GM08714 (cell line): ENCODE results near the gene NOL8.

ENCODE experiments used
- H3K4me3 ChIP-seq: fragments of 200-500 bp; sonication (Bioruptor generic); 2 replicates; pipeline ENCODE4 v1.5.1; 2014; ENCODE audit warnings: mild to moderate bottlenecking, low read length, inconsistent platforms
- ZNF274 ChIP-seq: IDR thresholded peaks from 2 replicates; pipeline ENCODE4 v1.6.1; 2012; ENCODE audit warnings: mild to moderate bottlenecking, low read depth, low read length

The NOL8 gene

DNA sequence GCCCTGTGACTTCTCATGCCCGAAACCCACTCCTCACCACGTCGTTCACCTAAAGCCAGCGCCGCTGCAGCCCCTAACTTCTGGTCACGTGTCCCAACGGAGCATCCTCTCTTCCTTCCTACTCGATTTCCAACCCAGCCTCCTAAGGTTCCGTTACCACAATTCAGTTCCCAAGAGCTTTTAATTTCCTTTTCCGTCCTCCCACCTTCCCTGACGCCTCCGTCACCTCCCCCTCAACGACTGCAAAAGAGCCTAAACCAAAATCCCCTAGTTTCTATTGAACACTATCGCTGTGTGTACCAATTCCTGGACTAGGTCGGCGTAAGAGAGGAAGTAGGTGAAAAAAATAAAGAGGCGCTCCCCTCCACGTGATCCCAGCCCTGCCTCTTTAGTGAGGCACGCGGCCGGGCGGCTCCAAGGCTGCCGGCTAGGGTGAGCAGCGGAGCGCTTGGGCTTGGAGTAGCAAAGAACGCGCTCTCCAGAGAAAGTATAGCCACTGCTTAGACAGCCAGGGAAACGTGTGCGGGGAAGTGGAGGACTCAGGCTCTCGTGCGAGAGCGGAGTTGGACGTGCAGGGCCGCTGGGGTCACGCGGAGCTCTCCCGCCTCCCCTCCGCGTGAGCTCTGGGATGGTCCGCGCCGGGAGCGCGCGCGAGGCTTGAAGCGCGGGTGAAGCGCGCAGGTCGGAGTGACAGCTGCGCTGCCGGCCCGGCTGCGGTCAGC lies at the start of gene NOL8, which contains the start of gene CENPP:
TSS of gene NOL8 (minus strand) at position 82 of the 722 bp plus-strand sequence. CDS start 1,189 bp downstream, outside the sequence.
TSS of gene CENPP (plus strand) at position 685 of the 722 bp plus-strand sequence.
- peak within 1 kb of the TSS; percentile 95 for H3K4me3 ChIP-seq
- TF ChIP-seq ZNF274, result no peak

DNA sequence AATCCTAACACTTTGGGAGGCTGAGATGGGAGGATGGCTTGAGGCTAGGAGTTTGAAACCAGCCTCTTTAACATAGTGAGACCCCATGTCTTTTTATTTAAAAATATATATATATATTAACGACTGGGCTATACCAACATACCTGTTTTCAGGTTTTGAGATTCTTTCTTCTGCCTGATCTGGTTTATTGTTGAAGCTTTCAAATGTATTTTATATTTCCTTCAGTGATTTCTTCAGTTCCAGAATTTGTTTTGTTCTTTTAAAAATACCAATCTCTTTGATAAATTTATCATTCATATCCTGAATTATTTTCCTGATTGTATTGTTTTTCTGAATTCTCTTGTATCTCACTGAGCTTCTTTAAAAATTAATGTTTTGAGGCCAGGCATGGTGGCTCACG lies 48.0 kb upstream of the NOL8 start:
- no peak for TF ChIP-seq ZNF274

DNA sequence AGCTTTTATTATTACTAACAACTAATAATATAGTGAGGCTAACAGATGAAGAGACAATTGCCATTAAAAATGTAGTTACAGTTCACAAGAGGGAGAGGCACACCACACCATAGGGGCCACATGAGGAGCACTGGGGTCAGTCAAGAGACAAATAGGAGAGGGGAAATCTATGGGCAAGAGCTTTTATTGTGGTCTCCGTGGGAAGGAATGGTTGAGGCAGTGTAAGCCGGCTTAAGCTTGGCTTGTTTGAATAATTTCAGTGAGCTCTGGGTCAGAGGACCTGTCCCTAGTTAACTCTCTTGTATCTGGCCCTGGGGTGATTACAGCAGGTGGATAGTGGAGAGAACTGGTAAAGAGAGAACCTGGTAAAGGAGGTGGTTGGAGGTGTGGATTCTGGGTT lies 43.9 kb upstream of the NOL8 start:
- no peak for TF ChIP-seq ZNF274

More for the DNA sequence above, 48.0 kb upstream of the NOL8 start:
- no peak overlapping the region for H3K4me3 ChIP-seq

DNA sequence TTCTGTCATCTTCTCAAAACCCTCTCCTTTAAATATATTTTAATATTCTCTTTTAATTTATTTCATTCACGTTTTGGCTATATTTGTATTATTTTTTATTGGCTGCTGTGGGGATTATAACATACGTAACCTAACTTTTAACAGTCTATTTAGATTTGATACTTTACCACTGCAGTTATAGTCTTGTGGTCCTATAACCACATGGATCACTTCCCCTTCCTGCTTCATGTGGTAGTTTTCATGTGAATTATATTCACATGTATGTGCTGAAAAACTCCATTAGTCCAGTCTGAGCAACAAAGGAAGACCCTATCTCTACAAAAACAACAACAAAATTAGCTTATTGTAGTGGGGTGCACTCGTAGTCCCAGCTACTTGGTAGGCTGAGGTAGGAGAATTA lies 34.9 kb upstream of the NOL8 start:
- H3K4me3 ChIP-seq, result no peak overlapping the region
- TF ChIP-seq ZNF274, result no peak

More for the DNA sequence above, 43.9 kb upstream of the NOL8 start:
- no peak overlapping the region for H3K4me3 ChIP-seq

DNA sequence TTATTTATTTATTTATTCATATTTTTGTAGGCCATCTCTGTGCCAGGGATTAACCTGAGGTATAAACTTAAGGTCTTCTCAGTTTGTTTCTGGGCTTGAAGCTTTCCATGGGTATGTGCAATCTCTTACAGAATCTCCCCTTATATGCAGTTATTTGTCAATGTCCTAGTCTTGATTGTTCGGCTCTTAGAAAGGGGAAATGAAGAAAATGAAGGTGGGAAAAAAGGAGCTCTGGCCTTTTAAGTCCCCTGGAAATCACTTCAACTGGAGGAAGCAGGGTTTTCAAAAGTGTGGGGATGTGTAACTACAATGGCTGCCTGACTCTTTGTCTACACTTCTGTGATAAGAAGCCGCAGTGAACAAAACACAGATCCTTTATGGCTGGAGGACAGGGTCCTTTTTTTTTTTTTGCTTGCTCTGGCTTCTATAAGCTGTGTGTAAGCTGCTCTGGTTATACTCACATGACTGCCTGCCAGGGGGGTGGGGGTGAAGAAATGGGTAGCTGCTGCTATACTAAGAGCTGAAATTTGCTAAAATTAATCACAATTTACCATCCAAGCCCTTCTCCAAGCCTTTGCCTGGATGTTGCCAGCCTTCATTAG lies 34.3 kb upstream of the NOL8 start:
- H3K4me3 ChIP-seq, result no peak overlapping the region
- TF ChIP-seq ZNF274, result no peak

DNA sequence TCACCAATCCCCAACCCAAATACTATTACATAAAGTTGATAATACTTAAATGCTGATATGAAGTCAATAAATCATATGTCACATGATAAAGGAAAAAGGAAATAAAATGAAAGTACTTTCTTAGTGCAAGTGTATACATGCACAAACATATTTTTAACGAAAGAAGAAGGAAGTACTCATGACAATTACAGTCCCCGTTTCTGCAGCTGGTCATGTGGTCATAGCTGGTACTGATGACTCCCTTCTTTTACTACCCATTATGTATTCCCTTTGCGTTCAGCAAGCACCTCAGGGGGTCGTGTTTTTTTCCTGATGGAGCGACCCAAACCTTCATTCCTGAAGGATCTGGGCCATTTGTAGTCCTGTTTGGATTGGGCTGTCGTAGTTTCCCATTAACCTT lies 27.9 kb upstream of the NOL8 start:
- TF ChIP-seq ZNF274, result no peak
- H3K4me3 ChIP-seq, result no peak overlapping the region

DNA sequence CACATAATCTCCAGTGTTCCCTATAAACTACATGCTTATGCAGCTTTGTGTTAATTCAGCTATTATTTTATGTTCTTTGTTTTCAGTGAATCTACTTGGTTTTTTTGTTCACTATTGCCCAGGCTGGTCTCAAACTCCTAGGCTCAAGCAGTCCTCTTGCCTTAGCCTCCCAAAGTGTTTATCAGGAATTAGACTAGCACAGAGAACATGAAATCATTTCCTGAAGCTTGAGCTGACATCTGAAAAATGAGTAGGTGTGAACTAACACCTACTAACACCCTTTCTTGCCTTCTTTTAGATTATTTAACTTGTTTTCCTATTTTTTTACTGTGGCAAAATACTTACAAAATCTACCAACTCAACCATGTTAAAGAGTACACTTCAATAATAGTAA lies 25.6 kb upstream of the NOL8 start:
- H3K4me3 ChIP-seq, result no peak overlapping the region
- TF ChIP-seq ZNF274, result no peak

DNA sequence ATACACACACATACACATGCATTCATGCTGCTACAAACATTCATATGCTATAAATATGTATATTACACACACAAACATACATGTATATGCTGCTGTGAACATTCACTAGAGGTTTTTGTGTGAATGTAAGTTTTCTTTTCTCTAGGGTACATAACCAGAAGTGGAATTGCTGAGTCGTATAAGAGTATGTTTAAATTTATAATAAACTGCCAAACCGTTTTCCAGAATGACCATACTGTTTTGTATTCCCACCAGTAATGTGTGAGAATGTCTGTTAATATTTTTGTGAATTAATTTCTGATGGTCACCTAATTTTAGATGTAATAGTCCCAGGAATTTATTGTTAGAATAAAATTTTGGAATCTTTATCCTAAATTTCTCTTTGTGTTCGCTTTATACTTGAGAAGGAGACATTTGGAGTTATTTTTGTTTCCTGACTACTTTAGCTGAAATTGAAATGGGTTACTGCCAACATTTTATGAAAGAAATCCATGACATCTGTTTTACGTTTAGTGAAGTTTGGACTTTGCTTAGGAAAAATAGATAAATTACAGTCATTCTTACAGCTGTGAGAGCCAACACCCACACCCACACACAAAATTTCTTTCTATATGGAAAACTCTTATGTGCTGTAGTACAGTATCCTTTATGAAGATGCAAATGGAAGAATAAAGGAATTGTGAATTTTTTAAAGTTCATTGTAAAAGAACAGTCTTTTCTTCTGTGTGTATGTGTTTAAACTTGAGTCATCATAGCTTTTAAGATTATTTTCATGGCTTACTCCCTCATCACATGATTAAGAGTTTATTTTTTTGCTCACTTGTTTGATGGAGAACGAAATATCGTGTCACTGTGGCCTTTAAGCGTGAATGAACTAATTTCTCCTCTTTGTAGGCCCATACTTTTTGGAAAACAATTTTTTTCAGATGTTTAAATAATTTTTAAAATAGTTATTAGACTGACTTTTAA lies 24.9 kb upstream of the NOL8 start:
- no peak overlapping the region for H3K4me3 ChIP-seq
- TF ChIP-seq ZNF274, result no peak

DNA sequence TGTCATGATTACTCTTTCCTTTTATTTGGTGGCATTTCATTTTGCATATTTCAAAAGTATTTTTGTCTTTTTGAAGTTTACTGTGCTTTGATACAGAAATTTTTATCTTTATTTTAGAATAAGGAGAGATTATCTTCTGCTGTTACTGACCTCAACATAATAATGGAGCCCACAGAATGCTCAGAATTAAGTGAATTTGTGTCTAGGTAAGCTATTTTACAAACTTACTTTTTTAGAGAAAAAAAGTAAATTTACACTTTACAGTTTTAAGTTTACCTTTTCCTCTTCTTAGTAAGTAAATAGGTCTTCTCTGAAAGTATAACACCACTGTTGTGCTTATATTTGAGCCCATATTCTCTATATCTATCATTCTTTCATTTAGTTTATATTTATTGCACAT lies 20.4 kb upstream of the NOL8 start:
- H3K4me3 ChIP-seq, result no peak overlapping the region
- TF ChIP-seq ZNF274, result no peak

DNA sequence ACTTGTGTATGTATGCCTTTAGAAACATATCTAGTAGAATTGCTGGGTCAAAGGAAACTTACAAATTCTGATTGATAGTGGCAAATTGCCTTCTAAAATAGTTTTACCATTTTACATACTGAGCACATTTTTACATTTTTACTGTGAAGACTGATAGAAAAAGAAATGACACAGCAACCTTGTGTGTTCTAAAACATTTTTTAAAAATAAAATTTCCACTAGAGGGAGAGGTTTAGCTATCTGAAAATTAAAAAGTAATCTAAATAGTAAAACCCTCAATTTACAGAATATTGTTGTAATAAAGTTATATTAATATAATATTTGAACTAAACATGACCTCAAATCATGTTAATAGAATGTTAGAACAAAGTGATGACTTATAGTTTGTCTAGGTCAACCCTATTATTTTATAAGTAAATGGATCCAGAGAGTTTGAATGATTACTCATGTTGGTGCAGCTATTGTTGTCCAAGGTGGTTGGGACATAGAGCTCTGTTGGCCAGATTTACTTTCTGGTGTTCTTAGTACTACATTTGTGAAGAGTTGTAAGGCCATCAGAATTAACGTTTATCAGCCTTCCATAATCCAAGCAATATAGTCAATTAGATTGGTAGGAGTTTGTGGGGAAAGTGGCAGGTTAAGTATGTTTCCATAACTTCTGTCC lies 17.8 kb upstream of the NOL8 start:
- no peak for TF ChIP-seq ZNF274
- no peak overlapping the region for H3K4me3 ChIP-seq

DNA sequence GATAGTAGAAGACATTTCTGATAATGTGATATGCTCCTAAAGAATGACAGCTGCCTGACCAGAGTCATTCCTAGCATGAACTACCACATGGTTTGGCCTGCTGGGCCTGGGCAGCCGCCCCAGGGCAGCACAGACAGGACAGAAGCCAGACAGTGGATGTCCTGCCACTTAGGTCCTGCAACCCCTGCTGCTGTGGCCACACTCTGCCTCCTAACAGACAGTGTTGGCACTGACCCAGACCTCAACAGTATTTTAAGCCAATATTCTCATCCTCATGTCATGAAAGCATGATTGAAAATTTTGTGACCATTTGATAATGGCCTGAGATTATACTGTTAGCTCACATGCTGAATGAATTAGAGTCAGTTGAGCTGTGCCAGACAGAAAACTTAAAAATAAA lies 16.4 kb upstream of the NOL8 start:
- no peak overlapping the region for H3K4me3 ChIP-seq
- no peak for TF ChIP-seq ZNF274

DNA sequence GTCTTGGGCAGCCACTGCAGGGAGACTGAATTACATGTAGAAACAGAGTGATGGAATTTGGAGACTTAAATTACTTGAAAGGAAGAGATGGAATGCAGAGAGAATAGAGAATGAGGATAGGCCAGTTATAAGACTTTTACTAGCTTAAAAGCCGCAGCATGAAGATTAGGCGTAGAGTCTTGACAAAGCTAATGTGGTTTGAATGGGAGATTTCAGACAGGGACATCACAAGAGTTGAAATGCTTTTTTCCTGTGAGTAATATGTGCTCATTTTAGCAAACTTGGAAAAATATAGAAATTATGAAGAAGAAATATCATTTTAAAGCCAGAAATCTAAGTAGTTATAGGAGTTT lies 8.1 kb upstream of the NOL8 start:
- TF ChIP-seq ZNF274, result no peak
- no peak overlapping the region for H3K4me3 ChIP-seq

DNA sequence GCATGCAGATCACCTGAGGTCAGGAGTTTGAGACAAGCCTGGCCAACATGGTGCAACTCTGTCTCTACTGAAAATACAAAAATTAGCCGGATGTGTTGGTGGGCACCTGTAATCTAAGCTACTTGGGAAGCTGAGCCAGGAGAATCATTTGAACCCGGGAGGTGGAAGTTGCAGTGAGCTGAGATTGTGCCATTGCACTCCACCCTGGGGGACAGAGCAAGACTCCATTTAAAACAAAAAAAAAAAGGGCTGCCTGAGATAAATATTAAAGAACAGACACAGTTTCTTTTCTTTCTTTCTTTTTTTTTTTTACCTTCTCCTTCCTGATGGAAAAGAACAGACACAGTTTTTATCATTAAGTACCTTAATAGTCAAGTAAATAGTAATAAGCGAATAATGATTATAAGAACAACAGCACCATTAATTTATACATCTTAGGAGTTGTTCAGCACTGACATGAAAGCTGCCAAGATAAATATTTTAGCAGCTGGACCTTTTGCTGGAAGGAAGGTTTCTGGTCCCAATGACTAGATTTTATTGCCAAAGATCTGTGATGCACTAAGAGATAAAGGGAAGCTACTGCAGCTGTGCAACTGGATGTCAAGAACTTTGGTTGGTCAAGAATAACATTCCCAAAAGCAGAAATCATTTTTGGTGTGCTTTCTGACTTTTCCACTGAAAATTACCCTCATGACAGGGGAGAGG lies 7.6 kb upstream of the NOL8 start:
- TF ChIP-seq ZNF274, result no peak
- H3K4me3 ChIP-seq, result no peak overlapping the region
